OCI-LY3 (cell line): ENCODE data around the gene ST8SIA4.

Source experiments
- EZH2phosphoT487 ChIP-seq: fragments of 200-600 bp; shearing (Covaris generic); IDR thresholded peaks from 2 replicates; pipeline ENCODE4 v1.6.1; 2018; ENCODE audit warnings: antibody characterized with exemption, mixed run types, low read depth
- TF ChIP-seq, protein P1 (sequence below): fragments of 200-600, 300-600 bp; sonication (generic); IDR thresholded peaks from 2 replicates; pipeline ENCODE4 v1.5.1; 2014; ENCODE audit warnings: antibody characterized with exemption, low read length, low read depth

DNA sequence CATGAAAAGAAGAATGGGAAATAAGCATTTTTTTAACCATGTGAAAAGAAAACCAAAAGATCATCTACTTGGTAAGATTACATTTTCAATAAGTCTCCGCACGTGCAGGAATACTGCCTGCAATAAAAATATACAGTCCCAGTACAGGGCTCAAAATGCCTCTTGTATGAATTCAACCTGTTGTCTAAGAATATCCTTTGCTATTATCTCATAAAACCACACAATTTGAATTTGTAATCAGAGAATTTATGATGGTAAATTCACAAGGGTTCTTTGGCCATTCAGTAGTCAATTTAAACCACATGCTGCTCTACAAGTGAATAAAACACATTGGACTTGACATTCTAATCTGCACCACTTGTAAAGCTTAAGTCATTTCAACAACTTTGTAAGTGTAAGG, 46.6 kb downstream of the ST8SIA4 start:
- TF ChIP-seq, protein P1, sequence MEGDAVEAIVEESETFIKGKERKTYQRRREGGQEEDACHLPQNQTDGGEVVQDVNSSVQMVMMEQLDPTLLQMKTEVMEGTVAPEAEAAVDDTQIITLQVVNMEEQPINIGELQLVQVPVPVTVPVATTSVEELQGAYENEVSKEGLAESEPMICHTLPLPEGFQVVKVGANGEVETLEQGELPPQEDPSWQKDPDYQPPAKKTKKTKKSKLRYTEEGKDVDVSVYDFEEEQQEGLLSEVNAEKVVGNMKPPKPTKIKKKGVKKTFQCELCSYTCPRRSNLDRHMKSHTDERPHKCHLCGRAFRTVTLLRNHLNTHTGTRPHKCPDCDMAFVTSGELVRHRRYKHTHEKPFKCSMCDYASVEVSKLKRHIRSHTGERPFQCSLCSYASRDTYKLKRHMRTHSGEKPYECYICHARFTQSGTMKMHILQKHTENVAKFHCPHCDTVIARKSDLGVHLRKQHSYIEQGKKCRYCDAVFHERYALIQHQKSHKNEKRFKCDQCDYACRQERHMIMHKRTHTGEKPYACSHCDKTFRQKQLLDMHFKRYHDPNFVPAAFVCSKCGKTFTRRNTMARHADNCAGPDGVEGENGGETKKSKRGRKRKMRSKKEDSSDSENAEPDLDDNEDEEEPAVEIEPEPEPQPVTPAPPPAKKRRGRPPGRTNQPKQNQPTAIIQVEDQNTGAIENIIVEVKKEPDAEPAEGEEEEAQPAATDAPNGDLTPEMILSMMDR, result no peak
- no peak for TF ChIP-seq EZH2phosphoT487
